GM19240 (cell line): ENCODE results near the gene CHRND.
"Not testable (repeated sequence)": the region's sequence is repeated elsewhere in the genome, so short reads cannot be mapped to it uniquely, and the experiment has no call there.

Source experiments
- DNase-seq: peaks from one replicate; pipeline ENCODE4 v3.0.0; 2011; ENCODE audit warnings: low spot score; ENCODE audit not compliant: insufficient read length

The CHRND gene

GRCh38 chr2:232541961-232542714 is 16.2 kb downstream of the CHRND start:
- no peak for DNase-seq

DNA sequence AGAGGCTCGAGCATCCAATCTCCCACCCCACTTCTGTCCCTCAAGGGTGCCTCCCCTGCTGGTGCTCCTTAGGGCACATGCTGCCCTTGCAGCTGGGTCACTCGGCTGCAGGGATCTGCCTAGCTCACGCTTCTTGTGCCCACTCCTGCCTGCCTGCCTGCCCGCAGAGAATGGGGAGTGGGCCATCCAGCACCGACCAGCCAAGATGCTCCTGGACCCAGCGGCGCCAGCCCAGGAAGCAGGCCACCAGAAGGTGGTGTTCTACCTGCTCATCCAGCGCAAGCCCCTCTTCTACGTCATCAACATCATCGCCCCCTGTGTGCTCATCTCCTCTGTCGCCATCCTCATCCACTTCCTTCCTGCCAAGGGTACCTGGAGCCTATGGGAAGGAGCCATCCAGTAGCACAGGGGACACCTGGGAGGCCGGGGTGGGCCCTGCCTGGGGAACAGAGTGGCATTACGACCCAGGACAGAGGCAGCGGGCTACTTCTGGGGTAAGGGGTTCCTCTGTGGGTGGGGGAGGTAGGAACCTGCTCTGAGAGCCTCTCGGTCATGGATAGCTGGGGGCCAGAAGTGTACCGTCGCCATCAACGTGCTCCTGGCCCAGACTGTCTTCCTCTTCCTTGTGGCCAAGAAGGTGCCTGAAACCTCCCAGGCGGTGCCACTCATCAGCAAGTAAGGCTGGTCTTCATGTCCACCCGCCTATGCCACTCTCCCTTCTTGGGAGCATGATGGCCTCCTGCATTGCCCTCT is 16.9 kb downstream of the CHRND start:
- no peak for DNase-seq

- no peak for DNase-seq
Observed at GRCh38 chr2:232543491-232543890, 17.5 kb downstream of the CHRND start.

- DNase-seq: no peak
Observed at GRCh38 chr2:232543928-232544631, 18.1 kb downstream of the CHRND start.

- DNase-seq: no peak
Observed at GRCh38 chr2:232544674-232545073, 18.7 kb downstream of the CHRND start.

- no peak for DNase-seq
Observed at GRCh38 chr2:232545511-232546375, 19.8 kb downstream of the CHRND start.

DNA sequence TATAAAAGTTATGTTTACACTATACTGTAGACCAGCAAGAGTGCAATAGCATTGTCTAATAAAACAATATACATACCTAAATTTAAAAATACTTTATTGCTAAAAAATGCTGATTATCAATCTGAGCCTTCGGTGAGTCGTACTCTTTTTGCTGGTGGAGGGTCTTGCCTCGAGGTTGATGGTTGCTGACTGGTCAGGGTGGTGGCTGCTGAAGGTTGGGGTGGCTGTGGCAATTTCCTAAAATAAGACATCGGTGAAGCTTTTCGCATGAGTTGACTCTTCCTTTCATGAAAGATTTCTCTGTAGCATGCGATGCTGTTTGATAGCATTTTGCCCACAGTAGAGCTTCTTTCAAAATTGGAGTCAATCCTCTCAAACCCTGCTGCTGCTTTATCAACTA is 22.0 kb downstream of the CHRND start:
- DNase-seq: no peak

GRCh38 chr2:232549655-232550353 is 23.8 kb downstream of the CHRND start:
- DNase-seq: no peak

DNA sequence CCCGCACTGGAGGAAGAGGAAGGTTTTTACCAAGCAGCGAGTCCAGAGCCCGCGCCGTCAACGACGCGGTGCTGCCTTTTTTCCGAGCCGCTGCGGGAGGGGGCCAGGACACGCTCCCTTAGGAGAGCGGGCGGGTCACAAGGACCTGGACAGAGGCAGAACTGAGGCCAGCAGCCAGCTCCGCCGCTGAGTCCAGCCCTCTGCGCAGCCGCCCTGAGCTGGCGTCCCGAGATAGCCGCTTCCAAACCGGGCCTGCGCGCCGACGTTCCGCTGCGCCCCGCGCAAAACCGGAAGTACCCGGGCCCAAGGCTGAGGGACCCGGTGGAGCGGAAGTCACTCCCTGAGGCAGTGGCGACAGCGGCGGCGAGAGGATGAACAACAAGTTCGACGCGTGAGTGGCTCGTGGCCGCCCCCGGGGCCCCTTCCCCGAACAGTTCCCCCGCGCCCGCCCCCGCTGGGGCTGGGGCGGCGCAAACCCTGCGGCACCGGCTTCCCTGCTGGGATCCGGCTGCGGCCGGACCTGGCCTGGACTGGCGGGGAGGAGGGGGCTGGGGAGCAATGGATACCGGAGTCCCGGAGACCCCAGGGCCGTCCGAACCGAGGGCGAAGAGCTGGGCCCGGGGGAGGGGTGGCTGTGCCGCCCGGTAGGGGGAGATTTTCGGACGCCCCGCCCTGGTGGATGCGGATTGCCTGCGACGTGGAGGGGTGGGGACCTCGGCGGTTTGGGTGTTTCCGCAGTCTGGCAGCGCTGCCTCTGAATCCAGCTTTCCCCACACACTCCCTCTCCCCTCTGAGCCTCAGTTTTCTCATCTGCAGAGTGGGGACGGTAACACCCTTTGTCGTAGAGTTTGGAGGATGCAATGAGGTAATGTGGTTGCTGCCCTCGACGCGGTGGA is 24.6 kb downstream of the CHRND start, which contains the start of the genes EIF4E2 and TIGD1:
Gene EIF4E2 (plus strand): TSS at position 336 of the 896 bp plus-strand sequence. CDS start 36 bp downstream, at position 372.
Gene TIGD1 (minus strand): TSS at position 204 of the 896 bp plus-strand sequence. CDS start 675 bp downstream, outside the sequence.
- DNase-seq: peak; percentile 99

DNA sequence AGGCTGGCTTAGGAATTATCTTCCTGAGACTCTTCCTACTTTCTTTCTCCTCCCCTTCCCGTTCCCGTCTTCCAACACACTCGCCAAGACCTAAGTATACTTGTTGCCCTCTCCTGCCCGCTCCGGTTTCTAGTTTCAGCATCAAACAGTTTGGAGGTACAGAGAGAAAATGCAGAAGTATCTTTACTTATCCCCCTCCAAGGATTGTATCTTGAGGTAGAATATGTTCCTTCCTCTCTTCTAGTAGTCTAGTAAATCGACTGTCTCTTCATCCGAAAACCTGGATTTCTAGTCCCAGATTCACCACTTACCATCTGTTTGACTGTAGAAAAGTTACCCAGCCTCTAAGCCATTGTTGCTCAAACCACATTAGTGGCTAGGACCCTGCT is 25.3 kb downstream of the CHRND start:
- no peak for DNase-seq

GRCh38 chr2:232551776-232552175 is 25.8 kb downstream of the CHRND start:
- DNase-seq: no peak

GRCh38 chr2:232556426-232556825 is 30.5 kb downstream of the CHRND start:
- no peak for DNase-seq

DNA sequence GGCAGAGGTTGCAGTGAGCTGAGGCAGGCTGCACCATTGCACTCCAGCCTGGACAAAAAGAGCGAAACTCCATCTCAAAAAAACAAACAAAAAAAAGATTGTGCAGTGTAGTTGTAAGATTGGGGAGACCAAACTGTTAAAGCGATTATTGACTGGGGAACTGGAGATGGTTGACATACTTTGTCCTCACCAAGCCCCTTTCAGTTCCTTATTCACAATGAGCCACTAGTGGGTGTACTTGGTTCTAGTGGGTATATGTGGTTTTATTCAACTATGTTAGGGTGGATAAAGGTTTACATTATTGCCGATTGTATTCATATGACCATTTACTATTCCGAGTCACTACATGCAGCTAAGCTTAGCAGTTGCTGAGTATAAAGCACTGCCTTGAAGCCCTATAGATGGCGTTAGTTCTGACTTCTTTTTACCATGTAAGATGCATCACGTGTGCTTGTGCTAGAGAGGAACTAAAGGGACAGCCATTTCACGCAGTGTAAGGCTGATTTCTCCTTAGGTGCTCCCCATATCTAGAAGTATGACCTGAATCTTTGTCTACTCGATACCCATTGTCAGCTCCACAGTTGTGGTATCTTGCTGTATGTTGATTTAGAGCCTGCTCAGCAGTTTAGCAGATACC is 36.7 kb downstream of the CHRND start:
- no peak for DNase-seq

- no peak for DNase-seq
Observed at GRCh38 chr2:232563580-232563979, 37.6 kb downstream of the CHRND start.

- no peak for DNase-seq
Observed at GRCh38 chr2:232567721-232568120, 41.8 kb downstream of the CHRND start.

DNA sequence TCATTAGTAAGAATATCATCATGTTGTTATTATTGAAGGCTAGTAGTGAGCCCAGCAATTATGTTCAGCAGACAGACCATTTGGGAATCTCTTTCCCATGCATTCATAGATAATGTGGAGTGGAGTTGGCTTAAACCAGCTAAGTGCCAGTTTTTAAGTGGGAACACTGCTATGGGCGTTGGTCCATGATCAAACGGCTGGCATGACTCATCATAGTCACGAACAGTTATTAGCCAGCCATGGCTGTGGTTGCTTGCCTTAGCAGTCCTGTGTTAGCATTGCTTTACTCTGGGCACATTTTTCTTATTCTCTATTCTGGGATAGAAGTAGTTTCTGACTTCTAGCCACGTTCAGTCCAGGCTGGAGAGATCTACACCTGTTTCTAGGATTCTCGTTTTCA is 42.2 kb downstream of the CHRND start:
- no peak for DNase-seq

- no peak for DNase-seq
Observed at GRCh38 chr2:232569541-232569940, 43.6 kb downstream of the CHRND start.

DNA sequence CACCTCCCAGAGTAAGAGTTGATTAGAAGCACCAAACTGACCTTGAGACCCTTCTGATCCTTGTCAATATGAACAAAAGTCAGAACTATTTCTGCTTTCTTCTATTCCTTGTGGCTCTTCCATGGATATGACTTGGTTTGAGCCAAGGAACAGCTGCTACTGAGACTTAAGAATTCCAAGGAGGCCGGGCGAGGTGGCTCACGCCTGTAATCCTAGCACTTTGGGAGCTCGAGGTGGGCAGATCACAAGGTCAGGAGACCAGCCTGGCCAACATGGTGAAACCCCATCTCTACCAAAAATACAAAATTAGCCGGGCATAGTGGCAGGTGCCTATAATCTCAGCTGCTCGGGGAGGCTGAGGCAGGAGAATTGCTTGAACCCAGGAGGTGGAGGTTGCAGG is 44.5 kb downstream of the CHRND start:
- not testable (repeated sequence) for DNase-seq

DNA sequence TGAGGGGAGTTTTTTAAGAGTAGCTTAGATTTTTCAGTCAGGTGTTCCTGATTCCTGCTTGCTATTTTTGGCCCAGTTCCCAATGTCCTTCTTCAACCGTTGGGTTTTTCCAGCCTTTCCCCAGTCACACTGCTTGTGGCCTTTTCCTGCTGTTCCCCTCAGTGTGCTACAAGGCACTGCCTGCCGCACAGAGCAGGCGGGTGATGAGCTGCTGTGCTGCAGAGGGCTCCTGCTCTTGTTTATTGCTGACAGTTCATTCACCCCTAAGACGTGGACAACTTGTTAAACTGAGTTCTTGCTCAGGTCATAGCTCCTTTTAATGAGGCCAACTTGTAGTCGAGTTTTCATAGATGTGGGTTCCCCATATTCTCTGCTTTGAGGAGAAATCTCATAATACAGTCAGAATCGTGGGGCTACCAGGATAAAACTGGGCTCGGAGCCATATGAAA is 45.1 kb downstream of the CHRND start:
- no peak for DNase-seq
